NK-92 (cell line): ENCODE results near the gene PDCD1.

ENCODE experiments used
- DNase-seq: peaks from one replicate; lab custom pipeline; 2025; ENCODE audit not compliant: unreplicated experiment; lab: John Stamatoyannopoulos, UW

PDCD1 gene

GRCh38 chr2:241852981-241853631 lies 5.6 kb downstream of the PDCD1 start:
- no peak for DNase-seq

- DNase-seq = no peak
These were observed 6.3 kb downstream of the PDCD1 start for GRCh38 chr2:241852116-241852980.

- DNase-seq = no peak
These were observed 7.2 kb downstream of the PDCD1 start for GRCh38 chr2:241851325-241852115.

- DNase-seq = no peak
These were observed 8.0 kb downstream of the PDCD1 start for GRCh38 chr2:241850544-241851324.

GRCh38 chr2:241849616-241850543 lies 8.8 kb downstream of the PDCD1 start:
- no peak for DNase-seq

- DNase-seq = no peak
These were observed 9.7 kb downstream of the PDCD1 start for GRCh38 chr2:241848761-241849615.

GRCh38 chr2:241846406-241846805 lies 12.3 kb downstream of the PDCD1 start:
- DNase-seq = no peak

- DNase-seq = no peak
These were observed 13.7 kb downstream of the PDCD1 start for GRCh38 chr2:241844831-241845578.

- DNase-seq = no peak
These were observed 14.5 kb downstream of the PDCD1 start for GRCh38 chr2:241844066-241844728.

- DNase-seq = no peak
These were observed 15.2 kb downstream of the PDCD1 start for GRCh38 chr2:241843321-241844065.

GRCh38 chr2:241842620-241843211 lies 16.0 kb downstream of the PDCD1 start:
- DNase-seq = no peak

GRCh38 chr2:241842067-241842415 lies 16.7 kb downstream of the PDCD1 start:
- DNase-seq = no peak

GRCh38 chr2:241841181-241842066 lies 17.3 kb downstream of the PDCD1 start:
- DNase-seq = no peak

- DNase-seq = no peak
These were observed 21.3 kb downstream of the PDCD1 start for GRCh38 chr2:241837197-241837965.

GRCh38 chr2:241836292-241836691 lies 22.4 kb downstream of the PDCD1 start:
- no peak for DNase-seq
